ENCODE measurements around the gene PDXK. TPM values are rescaled to one million over a fixed set of nuclear protein-coding genes. Genes with fewer than 3 reads are reported as not detected.

The PDXK gene
- total and polyA plus RNA-seq, 7 donors = 17.2 to 96.5 (median 37.0) TPM

GRCh38 chr21:43778469-43779335 is 59.8 kb downstream of the PDXK start:
- no peak overlapping the region for H3K4me3 ChIP-seq
- WGBS, 3 donors = 51 to 60% (median 59%) methylated on average over 19 to 20 of the region's 20 CpGs
- peaks cover 2 to 11% of the 10 kb centered on the region in 2 donors for H3K36me3 ChIP-seq (ENCODE audit: insufficient read depth in 1 of 2, low read depth in 1 of 2)
- no peak overlapping the region for H3K27ac ChIP-seq
- no peaks in the 10 kb centered on the region for H3K9me3 ChIP-seq
- no peaks in the 10 kb centered on the region for H3K27me3 ChIP-seq (ENCODE audit: insufficient read depth in 3 of 3, low read length in 2 of 3)
- ATAC-seq = no peak
- H3K4me1 ChIP-seq = peaks cover 7% of the 10 kb centered on the region
- TF ChIP-seq CTCF (IDR thresholded peaks at IDR 0.05) = no peak
- DNase-seq = no peak
- intact Hi-C loops (cut with DNase I) = loop anchor here in 1 of 2 donors (5.0 kb wide), 1 partner anchor 61 kb away; the partner anchor contains the start of gene PDXK

- Histone ChIP-seq H3K4me1 (peaks cover 7% of the 10 kb centered on the region), H3K4me3 (no peak overlapping the region), H3K36me3 (ENCODE audit: insufficient read depth in 1 of 2, low read depth in 1 of 2) (peaks cover 0 to 1% of the 10 kb centered on the region in 2 donors), H3K27ac (no peak overlapping the region), H3K9me3 (no peaks in the 10 kb centered on the region), H3K27me3 (ENCODE audit: insufficient read depth in 3 of 3, low read length in 2 of 3) (no peaks in the 10 kb centered on the region)
- DNase-seq (no peak), ATAC-seq (no peak)
- 74 to 82% (median 75%) methylated on average over 5 of the region's 5 CpGs for WGBS, 3 donors
- TF ChIP-seq CTCF (IDR thresholded peaks at IDR 0.05) = no peak
- intact Hi-C loops (cut with DNase I) = loop anchor here in 1 of 2 donors (5.0 kb wide), 1 partner anchor 62 kb away; the partner anchor contains the start of gene PDXK
Observed at GRCh38 chr21:43779660-43780059, 60.7 kb downstream of the PDXK start.

- Histone ChIP-seq H3K27me3 (ENCODE audit: insufficient read depth in 3 of 3, low read length in 2 of 3) (no peaks in the 10 kb centered on the region), H3K4me1 (no peaks in the 10 kb centered on the region), H3K4me3 (no peak overlapping the region), H3K36me3 (ENCODE audit: insufficient read depth in 1 of 2, low read depth in 1 of 2) (no peaks in the 10 kb centered on the region), H3K27ac (no peak overlapping the region), H3K9me3 (no peaks in the 10 kb centered on the region)
- DNase-seq (no peak), ATAC-seq (no peak)
- no peak for TF ChIP-seq CTCF (IDR thresholded peaks at IDR 0.05)
- 78 to 89% (median 79%) methylated on average over 6 of the region's 6 CpGs for WGBS, 3 donors
- intact Hi-C loops (cut with DNase I) = no loop called here
Observed at GRCh38 chr21:43781846-43782245, 62.9 kb downstream of the PDXK start.

- no peak for TF ChIP-seq CTCF (IDR thresholded peaks at IDR 0.05)
- ATAC-seq = no peak
- intact Hi-C loops (cut with DNase I) = no loop called here
- H3K4me1 ChIP-seq = no peaks in the 10 kb centered on the region
- no peaks in the 10 kb centered on the region for H3K36me3 ChIP-seq (ENCODE audit: insufficient read depth in 1 of 2, low read depth in 1 of 2)
- no peak overlapping the region for H3K27ac ChIP-seq
- no peak overlapping the region for H3K4me3 ChIP-seq
- H3K27me3 ChIP-seq (ENCODE audit: insufficient read depth in 3 of 3, low read length in 2 of 3) = no peaks in the 10 kb centered on the region
- DNase-seq = no peak
- H3K9me3 ChIP-seq = no peaks in the 10 kb centered on the region
- 73 to 78% (median 74%) methylated on average over 5 of the region's 5 CpGs for WGBS, 3 donors
Observed at GRCh38 chr21:43782431-43783097, 63.6 kb downstream of the PDXK start.
